ENCODE results near the gene DLK2. TPM values are rescaled to one million over a fixed set of nuclear protein-coding genes. Genes with fewer than 3 reads are reported as not detected.

The DLK2 gene
- total RNA-seq, 1 experiment from 2014 or later = 1.6 TPM

- DNase-seq (ENCODE audit: low read depth, low spot score) (no peak), ATAC-seq (no peak)
- H3K4me1 ChIP-seq (ENCODE audit: control insufficient read depth in 1 of 2, insufficient read depth in 2 of 2, low read length in 2 of 2) = peaks cover 25 to 38% of the 10 kb centered on the region in 2 experiments
- H3K9me2 ChIP-seq (ENCODE audit: insufficient read depth) = no peaks in the 10 kb centered on the region
- no peak overlapping the region for H3K9ac ChIP-seq (ENCODE audit: low read length)
- intact Hi-C loops (cut with micrococcal nuclease) = loop anchor here (5.0 kb wide), 1 partner anchor 595 kb away; no protein-coding TSS in a partner anchor
- peaks cover 5 to 38% of the 10 kb centered on the region in 2 experiments; a peak in 3 of 4 replicates for H3K36me3 ChIP-seq (ENCODE audit: control insufficient read depth in 1 of 2, insufficient read depth in 2 of 2, low read length in 2 of 2)
- no peaks in the 10 kb centered on the region for H4K20me1 ChIP-seq (ENCODE audit: insufficient read depth)
- H3K4me2 ChIP-seq (ENCODE audit: low read length) = no peak overlapping the region
- no peak overlapping the region for H3K4me3 ChIP-seq (replicated peaks in 1 of 2; ENCODE audit: low read depth in 1 of 2, low read length in 2 of 2)
- ChIA-PET POLR2A (no interaction called here), RAD21 (ENCODE audit: low non-redundant PET in 1 of 2, low total read pairs in 2 of 2, uncharacterized antibody in 2 of 2, unreplicated experiment in 2 of 2) (no interaction called here), CTCF (no interaction called here)
- no peaks in the 10 kb centered on the region for H3K27me3 ChIP-seq (ENCODE audit: insufficient read depth, low read length)
- no peak overlapping the region for H2AFZ ChIP-seq (ENCODE audit: low read depth, low read length, poor library complexity, severe bottlenecking)
- peaks cover 39% of the 10 kb centered on the region for H3K79me2 ChIP-seq (ENCODE audit: insufficient read depth, low read length)
- no peak for TF ChIP-seq SIN3A (IDR thresholded peaks at IDR 0.05; ENCODE audit: low read depth)
- no peak for TF ChIP-seq EGR1 (IDR thresholded peaks at IDR 0.05; ENCODE audit: low read depth)
- no peak for TF ChIP-seq CEBPB (IDR thresholded peaks at IDR 0.05; ENCODE audit: low read depth)
- TF ChIP-seq SRF (IDR thresholded peaks at IDR 0.05; ENCODE audit: low read depth) = no peak
- TF ChIP-seq POLR2A (IDR thresholded peaks at IDR 0.05; ENCODE audit: borderline replicate concordance, extremely low read depth, insufficient read depth, insufficient read length) = no peak
- no peak for TF ChIP-seq CTCF (IDR thresholded peaks at IDR 0.05 in 2 of 3, conservative IDR thresholded peaks at IDR 0.05 in 1 of 3; ENCODE audit: borderline replicate concordance in 1 of 3, insufficient read depth in 1 of 3, low read depth in 2 of 3, low read length in 2 of 3)
- no peak for TF ChIP-seq EZH2 (IDR thresholded peaks at IDR 0.05)
- no peak for TF ChIP-seq REST (IDR thresholded peaks at IDR 0.05; ENCODE audit: low read depth)
- no peak for TF ChIP-seq TCF7L2 (IDR thresholded peaks at IDR 0.05; ENCODE audit: borderline replicate concordance, extremely low read depth, insufficient read depth, insufficient read length)
- no peak for TF ChIP-seq ZBTB33 (IDR thresholded peaks at IDR 0.05; ENCODE audit: extremely low read depth, insufficient replicate concordance, low read length)
- no peak for TF ChIP-seq EZH2phosphoT487 (IDR thresholded peaks at IDR 0.05; ENCODE audit: borderline replicate concordance)
- TF ChIP-seq ELF1 (IDR thresholded peaks at IDR 0.05; ENCODE audit: borderline replicate concordance, low read depth) = no peak
- no peak for TF ChIP-seq FOSL1 (IDR thresholded peaks at IDR 0.05; ENCODE audit: low read depth)
- no peak for TF ChIP-seq POLR2AphosphoS5 (IDR thresholded peaks at IDR 0.05; ENCODE audit: low read depth, low read length)
- no peak overlapping the region; the same call in 1 of the 2 replicates for H3K27ac ChIP-seq (ENCODE audit: low read depth, low read length)
- H3K9me3 ChIP-seq (ENCODE audit: control insufficient read depth in 1 of 2, insufficient read depth in 1 of 2, low read depth in 1 of 2, low read length in 2 of 2) = no peaks in the 10 kb centered on the region
- BruUV-seq (replicated peaks) = no TSS peak
These were observed 42.3 kb upstream of the DLK2 start for GRCh38 chr6:43497689-43498088.

Measured in HCT116 (cell line).